Dermis lymphatic vessel endothelial cell (primary cell): Measurements from ENCODE around the gene NOC4L. TPM values are rescaled to one million over a fixed set of nuclear protein-coding genes. Genes with fewer than 3 reads are reported as not detected.

Experiments
- total RNA-seq: library from RNA; depleted of rRNA; stranded (reverse); fragments of >200 nt; gene quantifications from 2 replicates; pipeline ENCODE4 v1.2.1, GENCODE V29; 2014

The NOC4L gene
- total RNA-seq: 6.5 and 10.1 TPM in 2 replicates

GRCh38 chr12:132144115-132144809 lies at the start of gene NOC4L, which contains the start of gene DDX51:
Gene NOC4L (plus strand): TSS chr12:132144457. CDS start chr12:132144489, 32 bp downstream.
Gene DDX51 (minus strand): TSS chr12:132144319. CDS start chr12:132144296, 23 bp downstream.

Other genes starting within 250 kb of the NOC4L start
- gene ULK1, start 249.8 kb upstream of the NOC4L start, total RNA-seq: 6.3 and 7.4 TPM in 2 replicates
- gene PUS1, start 215.2 kb upstream of the NOC4L start, total RNA-seq: 4.8 and 8.3 TPM in 2 replicates
- 7.2 and 9.6 TPM in 2 replicates for gene EP400, start 194.5 kb upstream of the NOC4L start, total RNA-seq
- gene DDX51, start 138 bp upstream of the NOC4L start, total RNA-seq: 5.6 and 6.4 TPM in 2 replicates
- gene GALNT9, start 185.1 kb downstream of the NOC4L start, total RNA-seq: not detected in 2 replicates